SU-DHL-6 (cell line): Measurements from ENCODE around the gene IP6K3.

Source experiments
- H2AFZ ChIP-seq: fragments of 200-600 bp; sonication (generic); 2 replicates; pipeline ENCODE4 v1.6.1; 2014; ENCODE audit warnings: low read depth, mild to moderate bottlenecking, moderate library complexity, mixed read lengths, antibody characterized with exemption, low read length; ENCODE audit not compliant: severe bottlenecking
- H3F3A ChIP-seq: fragments of 200-600 bp; shearing (Covaris generic); 2 replicates; pipeline ENCODE4 v1.6.0; 2016; ENCODE audit warnings: antibody characterized with exemption, mild to moderate bottlenecking; ENCODE audit not compliant: insufficient read depth
- H3K27ac ChIP-seq: fragments of 200-600 bp; sonication (generic); 2 replicates; pipeline ENCODE4 v1.5.1; 2016; ENCODE audit warnings: low read depth, mild to moderate bottlenecking, low read length, moderate library complexity, mixed read lengths
- H3K27me3 ChIP-seq: fragments of 200-600 bp; sonication (generic), shearing (Covaris generic); 2 replicates; pipeline ENCODE4 v1.6.0; 2014; ENCODE audit warnings: mild to moderate bottlenecking, low read length
- H3K36me3 ChIP-seq: fragments of 200-600 bp; sonication (generic); 2 replicates; pipeline ENCODE4 v1.6.1; 2014; ENCODE audit warnings: mild to moderate bottlenecking, low read length, mixed read lengths
- H3K4me2 ChIP-seq: fragments of 300-600, 200-600 bp; shearing (Covaris generic), sonication (generic); 2 replicates; pipeline ENCODE4 v1.6.0; 2014; ENCODE audit warnings: low read length, low read depth, mild to moderate bottlenecking; ENCODE audit not compliant: poor library complexity, severe bottlenecking
- H3K4me3 ChIP-seq: fragments of 200-600 bp; sonication (generic); 2 replicates; pipeline ENCODE4 v1.5.1; 2014; ENCODE audit warnings: antibody characterized with exemption, low read length, mild to moderate bottlenecking, mixed read lengths; ENCODE audit not compliant: insufficient read depth, poor library complexity, severe bottlenecking
- H3K79me2 ChIP-seq: fragments of 200-600 bp; sonication (generic); 2 replicates; pipeline ENCODE4 v1.6.1; 2014; ENCODE audit warnings: mild to moderate bottlenecking, low read length, moderate library complexity; ENCODE audit not compliant: insufficient read depth
- H3K9ac ChIP-seq: fragments of 200-600 bp; sonication (generic); 2 replicates; pipeline ENCODE4 v1.7.0; 2014; ENCODE audit warnings: mild to moderate bottlenecking, low read length
- H3K9me2 ChIP-seq: fragments of 200-600 bp; sonication (generic); replicated peaks from 2 replicates; pipeline ENCODE4 v1.6.1; 2014; ENCODE audit warnings: low read length; ENCODE audit not compliant: insufficient read depth
- H3K9me3 ChIP-seq: fragments of 200-600 bp; sonication (generic); 2 replicates; pipeline ENCODE4 v1.6.1; 2014; ENCODE audit warnings: low read length, mixed read lengths; ENCODE audit not compliant: insufficient read depth
- H4K20me1 ChIP-seq: fragments of 200-600 bp; sonication (generic); 2 replicates; pipeline ENCODE4 v1.6.1; 2014; ENCODE audit warnings: low read depth, mild to moderate bottlenecking, antibody characterized with exemption, low read length, moderate library complexity, mixed read lengths
- EZH2phosphoT487 ChIP-seq: fragments of 200-600 bp; sonication (generic), shearing (Covaris generic); conservative IDR thresholded peaks from 2 replicates; pipeline ENCODE4 v1.6.1; 2018; ENCODE audit warnings: mild to moderate bottlenecking, antibody characterized with exemption, low read length, moderate library complexity, mixed read lengths
- TF ChIP-seq, protein P1 (sequence below): fragments of 200-600 bp; sonication (generic); IDR thresholded peaks from one replicate; pipeline ENCODE4 v1.5.1; 2017; ENCODE audit warnings: antibody characterized with exemption, mild to moderate bottlenecking, low read length, moderate library complexity; ENCODE audit not compliant: insufficient read depth, poor library complexity, severe bottlenecking

Gene IP6K3

DNA sequence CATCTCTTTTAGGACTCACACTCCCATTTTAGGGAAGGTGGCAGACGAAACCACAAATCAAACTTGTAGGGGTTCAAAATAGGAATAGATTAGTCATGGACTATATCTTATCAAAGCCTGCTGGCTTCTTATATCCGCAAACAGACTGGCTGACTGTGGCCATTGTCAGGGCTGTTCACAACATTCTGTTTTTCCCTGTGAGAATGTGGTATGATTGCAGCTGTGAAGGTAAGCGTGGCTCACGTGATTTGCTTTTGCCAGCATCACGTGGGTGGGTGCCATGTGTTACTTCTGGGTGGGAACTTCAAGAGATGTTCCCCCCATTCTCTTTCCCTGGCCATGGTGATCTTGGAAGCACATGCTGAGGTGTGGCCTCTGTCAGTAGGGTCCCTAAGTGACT lies 5.9 kb downstream of the IP6K3 start:
- Histone ChIP-seq H3K27ac (no peak overlapping the region), H3K9me2 (no peaks in the 10 kb centered on the region), H3K4me2 (no peak overlapping the region), H3K9ac (no peak overlapping the region), H2AFZ (no peak overlapping the region), H3F3A (no peaks in the 10 kb centered on the region), H4K20me1 (no peaks in the 10 kb centered on the region), H3K27me3 (no peaks in the 10 kb centered on the region), H3K79me2 (no peaks in the 10 kb centered on the region), H3K9me3 (no peaks in the 10 kb centered on the region), H3K4me3 (no peak overlapping the region), H3K36me3 (no peaks in the 10 kb centered on the region)
- TF ChIP-seq, protein P1, sequence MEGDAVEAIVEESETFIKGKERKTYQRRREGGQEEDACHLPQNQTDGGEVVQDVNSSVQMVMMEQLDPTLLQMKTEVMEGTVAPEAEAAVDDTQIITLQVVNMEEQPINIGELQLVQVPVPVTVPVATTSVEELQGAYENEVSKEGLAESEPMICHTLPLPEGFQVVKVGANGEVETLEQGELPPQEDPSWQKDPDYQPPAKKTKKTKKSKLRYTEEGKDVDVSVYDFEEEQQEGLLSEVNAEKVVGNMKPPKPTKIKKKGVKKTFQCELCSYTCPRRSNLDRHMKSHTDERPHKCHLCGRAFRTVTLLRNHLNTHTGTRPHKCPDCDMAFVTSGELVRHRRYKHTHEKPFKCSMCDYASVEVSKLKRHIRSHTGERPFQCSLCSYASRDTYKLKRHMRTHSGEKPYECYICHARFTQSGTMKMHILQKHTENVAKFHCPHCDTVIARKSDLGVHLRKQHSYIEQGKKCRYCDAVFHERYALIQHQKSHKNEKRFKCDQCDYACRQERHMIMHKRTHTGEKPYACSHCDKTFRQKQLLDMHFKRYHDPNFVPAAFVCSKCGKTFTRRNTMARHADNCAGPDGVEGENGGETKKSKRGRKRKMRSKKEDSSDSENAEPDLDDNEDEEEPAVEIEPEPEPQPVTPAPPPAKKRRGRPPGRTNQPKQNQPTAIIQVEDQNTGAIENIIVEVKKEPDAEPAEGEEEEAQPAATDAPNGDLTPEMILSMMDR: no peak
- TF ChIP-seq EZH2phosphoT487: no peak

DNA sequence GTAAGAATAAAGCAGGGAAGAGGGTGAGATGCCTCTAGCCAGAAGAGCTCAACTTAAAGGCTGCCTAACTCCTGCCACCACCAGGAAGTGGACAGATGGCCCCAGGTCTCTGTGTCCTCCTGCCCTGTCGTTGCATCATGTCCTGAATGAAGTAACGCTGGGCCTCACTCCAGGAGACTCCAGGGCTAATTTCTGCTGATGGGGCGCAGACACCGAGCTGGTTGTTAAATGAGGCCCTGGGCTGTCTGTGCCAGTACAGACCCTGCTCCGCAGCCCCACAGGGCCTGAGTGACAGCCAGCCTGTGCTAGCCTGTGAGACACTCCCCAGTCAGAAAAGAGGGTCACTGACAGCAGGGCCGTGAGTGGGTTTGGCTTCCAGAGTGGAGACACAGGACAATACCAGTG lies 6.5 kb downstream of the IP6K3 start:
- Histone ChIP-seq H3K9me3 (no peaks in the 10 kb centered on the region), H3K27me3 (no peaks in the 10 kb centered on the region), H3K9me2 (no peaks in the 10 kb centered on the region), H3K9ac (no peak overlapping the region), H3K36me3 (no peaks in the 10 kb centered on the region), H2AFZ (no peak overlapping the region), H3K4me3 (no peak overlapping the region), H3F3A (no peaks in the 10 kb centered on the region), H3K27ac (no peak overlapping the region), H3K79me2 (no peaks in the 10 kb centered on the region), H3K4me2 (no peak overlapping the region), H4K20me1 (no peaks in the 10 kb centered on the region)
- TF ChIP-seq, protein P1: no peak
- no peak for TF ChIP-seq EZH2phosphoT487

DNA sequence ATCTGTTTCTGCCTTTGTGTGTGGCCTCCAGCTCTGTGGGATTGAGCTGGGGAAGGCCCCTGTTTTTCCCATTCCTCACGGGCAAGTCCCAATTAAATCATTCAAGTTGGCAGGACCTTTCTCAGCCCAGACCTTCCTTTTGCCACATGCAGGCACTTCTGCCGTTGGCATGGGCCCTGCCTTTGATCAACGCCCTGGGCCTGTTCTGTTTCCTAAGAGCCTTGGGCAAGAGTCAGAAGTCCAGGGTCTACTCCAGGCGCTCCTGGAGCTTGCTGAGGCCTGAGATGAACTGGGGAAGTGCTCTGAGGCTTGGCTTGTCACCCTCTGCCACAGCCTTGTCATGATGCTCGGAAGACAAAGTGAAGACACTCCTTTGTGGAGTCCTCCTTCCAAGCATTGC lies 7.1 kb downstream of the IP6K3 start:
- H3K9ac ChIP-seq: no peak overlapping the region
- TF ChIP-seq EZH2phosphoT487: no peak
- TF ChIP-seq, protein P1: no peak
- no peaks in the 10 kb centered on the region for H3F3A ChIP-seq
- no peak overlapping the region for H2AFZ ChIP-seq
- H3K4me2 ChIP-seq: no peak overlapping the region
- no peak overlapping the region for H3K27ac ChIP-seq
- no peaks in the 10 kb centered on the region for H3K79me2 ChIP-seq
- no peaks in the 10 kb centered on the region for H3K36me3 ChIP-seq
- H3K4me3 ChIP-seq: no peak overlapping the region
- H4K20me1 ChIP-seq: no peaks in the 10 kb centered on the region
- H3K27me3 ChIP-seq: no peaks in the 10 kb centered on the region
- no peaks in the 10 kb centered on the region for H3K9me2 ChIP-seq
- no peaks in the 10 kb centered on the region for H3K9me3 ChIP-seq
